Hypothalamus (tissue), 51 donors: Measurements from ENCODE around the gene LAMC1.
"Not testable (repeated sequence)": the region's sequence is repeated elsewhere in the genome, so short reads cannot be mapped to it uniquely, and the experiment has no call there.

Experiments
- DNase-seq, 51 donors: peaks; one replicate each; lab custom pipeline; 2025; lab: John Stamatoyannopoulos, UW

Gene LAMC1

DNA sequence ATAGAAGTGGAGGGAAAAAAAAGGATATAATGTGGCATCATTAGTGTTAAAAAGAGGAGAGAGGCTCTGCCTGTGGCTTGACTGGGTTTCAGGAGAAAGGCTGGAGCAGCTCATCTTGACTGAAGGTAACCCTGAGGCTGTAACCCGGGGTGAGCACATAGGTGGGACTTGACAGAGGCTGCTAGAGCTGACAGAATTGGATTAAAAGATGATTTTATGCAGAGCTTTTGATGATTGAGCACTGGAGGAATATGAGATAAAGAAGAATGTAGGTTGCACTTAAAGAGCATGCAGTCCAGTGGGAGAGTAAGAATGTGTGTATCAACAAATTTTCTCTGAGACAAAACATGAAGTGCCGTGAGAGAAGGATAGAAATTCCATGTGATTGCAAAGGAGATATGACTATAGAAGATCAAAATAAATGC, 17.3 kb downstream of the LAMC1 start:
- DNase-seq, result no peak

DNA sequence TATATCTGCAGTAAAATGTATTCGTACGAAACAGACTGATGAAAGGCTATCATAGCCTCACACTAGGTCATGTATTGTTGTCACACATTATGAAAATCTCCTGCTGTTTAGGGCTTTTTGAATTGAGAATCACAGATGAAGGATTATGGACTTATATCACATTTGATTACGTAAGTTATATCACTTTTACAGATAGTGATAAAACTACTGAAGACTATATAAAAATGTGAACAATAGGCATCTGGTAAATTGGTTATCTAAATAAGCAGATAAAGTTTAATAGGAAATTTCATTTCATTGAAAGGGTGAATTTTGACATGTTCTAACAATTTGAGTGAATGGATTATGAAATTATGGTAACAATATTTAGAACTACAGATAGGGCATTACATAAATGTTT, 20.0 kb downstream of the LAMC1 start:
- no peak for DNase-seq

DNA sequence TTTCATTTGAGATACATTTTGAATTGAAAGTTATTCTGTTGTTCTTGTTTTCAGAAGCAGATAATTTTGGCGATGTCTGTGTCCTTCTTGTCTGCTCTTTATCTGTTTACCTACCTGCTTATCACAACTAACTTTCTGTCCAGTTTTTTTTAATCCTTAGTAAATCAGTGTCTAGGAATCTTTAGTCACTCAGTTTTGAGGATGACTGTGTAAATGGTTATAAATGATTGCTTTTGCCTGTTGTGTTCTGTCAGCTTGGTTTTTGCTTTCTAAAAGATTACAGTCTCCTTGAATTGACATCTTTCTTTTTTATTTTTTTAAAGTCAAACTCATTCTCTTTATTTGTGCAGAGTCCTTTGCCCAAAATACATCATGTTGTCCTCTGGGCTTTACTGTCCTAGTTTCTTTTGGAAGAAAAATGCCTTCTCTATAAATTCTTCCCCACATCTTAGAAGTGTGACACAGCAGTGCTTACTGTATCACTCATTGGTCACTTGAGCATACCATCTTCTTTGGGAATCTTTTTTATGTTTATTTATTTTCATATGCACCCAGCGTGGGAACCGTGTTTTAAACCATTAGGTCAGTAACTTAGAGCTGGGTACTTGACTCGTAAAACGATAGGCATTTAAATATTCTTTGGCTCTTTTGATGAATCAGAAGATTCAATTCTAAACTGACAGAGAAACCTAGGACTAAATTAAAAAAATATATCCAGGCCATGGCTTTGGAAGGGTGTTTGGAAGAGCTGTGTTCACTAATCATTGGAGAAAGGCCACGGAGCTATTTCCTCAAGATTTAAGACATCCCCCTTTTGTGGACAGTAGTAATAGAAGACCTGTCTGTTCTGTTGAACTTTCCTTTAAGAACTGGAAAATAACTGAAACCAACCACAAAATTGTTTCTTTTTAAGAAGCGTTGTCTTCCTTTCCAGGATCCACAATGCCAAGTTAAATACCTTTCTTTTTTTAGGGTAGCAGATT, 20.9 kb downstream of the LAMC1 start:
- no peak for DNase-seq

DNA sequence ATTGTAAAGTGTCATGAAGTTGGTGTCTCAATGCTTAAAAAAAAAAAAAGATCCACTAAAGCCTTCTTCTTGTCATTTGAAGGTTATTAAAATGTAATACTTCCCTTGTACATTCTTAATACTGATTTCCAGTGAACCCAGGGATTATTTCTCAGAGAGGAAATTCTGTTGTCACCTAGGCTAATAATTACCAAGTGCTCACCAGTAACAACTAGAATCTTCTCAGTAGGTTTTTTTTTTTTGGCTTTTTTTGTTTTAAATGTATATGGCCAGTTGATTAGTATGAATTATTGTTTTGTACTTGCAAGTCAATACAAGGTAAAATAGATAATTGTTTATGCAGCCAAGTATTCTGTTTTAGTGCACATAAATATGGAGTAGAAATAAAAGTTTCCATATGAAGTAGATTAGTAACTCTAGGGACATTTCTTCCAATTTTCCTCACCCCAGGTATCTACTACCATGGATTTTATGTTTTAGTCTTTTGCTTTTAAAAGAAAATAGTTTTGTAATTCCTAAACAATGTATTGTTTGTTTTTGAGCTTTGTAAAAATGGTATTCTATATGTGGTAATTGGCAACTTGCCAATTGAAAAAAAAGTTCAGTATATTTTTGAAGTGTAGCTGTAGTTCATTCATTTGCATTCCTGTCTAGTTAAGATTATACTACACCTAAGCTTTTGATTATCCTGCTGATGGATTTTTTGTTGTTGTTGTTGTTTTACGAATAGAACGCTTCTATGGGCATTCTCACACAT, 21.9 kb downstream of the LAMC1 start:
- no peak for DNase-seq

DNA sequence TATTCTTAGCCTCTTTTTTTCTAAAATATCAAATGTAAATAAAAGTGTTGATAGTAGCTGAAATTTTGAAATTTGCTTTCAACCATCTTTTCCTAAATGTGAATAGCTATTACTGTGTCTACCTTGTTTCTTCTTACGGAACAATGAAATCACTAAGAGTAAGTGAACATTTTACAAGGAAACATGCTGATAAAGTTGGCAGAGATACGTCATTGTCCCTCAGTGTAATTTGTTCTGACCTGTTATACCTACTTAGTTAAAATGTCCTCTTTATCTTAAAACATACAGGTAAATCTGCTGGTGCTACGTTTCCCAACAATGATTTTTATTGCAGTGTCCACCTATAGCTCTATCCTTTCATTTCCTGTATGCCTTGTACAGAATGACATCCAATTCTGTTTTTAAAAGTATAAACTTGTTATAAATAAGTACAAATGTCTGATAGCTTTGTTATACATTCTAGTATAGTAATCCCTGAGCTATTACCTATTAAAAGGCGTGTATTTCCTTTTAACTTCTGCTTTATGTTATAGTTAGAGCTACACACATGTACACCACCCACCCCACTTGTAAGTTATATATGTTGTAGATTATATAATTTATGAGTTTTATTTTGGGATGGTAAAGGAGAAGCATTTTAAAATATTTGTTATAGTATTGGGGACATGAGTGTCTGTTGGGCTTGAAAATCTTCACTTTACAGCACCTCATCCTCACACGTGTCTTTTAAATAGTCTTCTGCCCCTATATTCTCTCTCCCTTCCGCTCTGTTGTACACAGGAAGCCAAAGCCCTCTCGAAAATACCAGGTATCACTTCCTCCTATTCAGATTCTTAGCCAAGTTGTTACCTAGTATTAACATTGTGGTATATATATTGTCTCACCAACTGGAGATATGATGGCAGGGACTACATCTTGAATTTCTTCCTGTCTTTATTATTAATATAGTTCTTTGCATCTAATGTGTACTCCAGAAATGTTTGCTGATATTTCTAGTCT, 25.2 kb downstream of the LAMC1 start:
- no peak for DNase-seq

DNA sequence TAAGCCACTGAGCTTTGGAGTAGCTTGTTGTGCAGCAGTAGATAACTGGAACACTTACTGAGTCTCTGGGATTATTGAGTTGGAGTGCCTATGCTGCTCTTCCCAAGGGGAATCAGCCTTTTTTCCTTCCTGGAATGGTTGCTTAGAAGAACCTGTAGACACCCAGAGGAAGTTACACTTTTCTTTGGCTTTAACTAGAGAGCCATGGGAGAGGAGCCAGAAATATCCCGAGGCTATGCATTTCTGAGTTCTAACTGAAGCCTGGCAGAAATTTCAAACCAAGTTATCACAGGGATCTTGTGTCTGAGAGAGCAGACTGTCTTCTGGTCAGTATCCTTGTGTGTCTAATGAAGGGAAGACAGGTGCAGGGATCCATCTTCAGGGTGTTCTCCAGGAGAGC, 28.3 kb downstream of the LAMC1 start:
- DNase-seq, result no peak

DNA sequence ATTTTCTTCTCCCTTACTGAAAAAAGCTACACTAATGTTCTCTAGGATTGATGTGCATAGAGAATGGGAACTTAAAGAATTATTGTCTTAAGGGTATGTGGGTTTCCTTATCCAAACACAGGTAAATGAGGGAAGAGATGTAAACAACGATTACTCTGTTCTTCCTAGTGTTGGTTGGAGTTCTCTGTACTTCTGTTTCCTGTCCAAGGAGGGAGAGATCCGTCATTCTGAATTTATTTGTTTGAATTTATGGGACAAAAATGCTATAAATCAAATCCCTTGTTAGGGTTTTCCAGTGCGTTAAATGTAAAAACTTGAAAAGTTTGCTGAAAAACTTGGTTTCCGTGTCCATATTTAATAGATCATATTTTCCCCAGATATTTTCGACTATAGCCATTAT, 29.6 kb downstream of the LAMC1 start:
- no peak for DNase-seq

DNA sequence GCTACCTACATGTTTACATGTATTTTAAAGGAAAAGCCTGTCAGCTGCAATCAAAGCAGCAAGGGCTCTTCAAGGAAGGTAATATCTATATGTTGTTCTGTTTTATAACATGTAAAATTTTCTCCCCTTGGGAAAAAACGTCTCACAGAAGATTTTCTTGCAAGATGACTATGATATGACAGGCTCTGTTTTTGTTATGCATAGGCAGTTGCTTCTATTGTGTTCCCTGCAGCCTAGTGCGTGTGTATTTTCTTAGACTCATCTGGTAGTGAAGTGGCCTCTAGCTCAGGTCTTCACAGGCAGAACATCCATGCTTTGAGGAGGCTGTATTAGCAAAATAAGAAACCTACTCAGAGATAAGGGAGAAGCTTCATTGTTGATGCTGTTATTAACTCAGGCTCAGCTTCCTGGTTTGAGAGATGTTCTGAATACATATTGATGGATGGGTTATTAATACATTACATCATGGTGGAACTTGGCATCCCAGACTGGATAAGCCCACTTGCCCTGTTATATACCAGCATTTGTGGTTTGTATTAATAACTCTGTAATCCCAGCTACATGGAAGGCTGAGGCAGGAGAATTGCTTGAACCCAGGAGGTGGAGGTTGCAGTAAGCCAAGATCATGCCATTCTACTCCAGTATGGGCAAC, 35.8 kb downstream of the LAMC1 start:
- DNase-seq, result no peak

DNA sequence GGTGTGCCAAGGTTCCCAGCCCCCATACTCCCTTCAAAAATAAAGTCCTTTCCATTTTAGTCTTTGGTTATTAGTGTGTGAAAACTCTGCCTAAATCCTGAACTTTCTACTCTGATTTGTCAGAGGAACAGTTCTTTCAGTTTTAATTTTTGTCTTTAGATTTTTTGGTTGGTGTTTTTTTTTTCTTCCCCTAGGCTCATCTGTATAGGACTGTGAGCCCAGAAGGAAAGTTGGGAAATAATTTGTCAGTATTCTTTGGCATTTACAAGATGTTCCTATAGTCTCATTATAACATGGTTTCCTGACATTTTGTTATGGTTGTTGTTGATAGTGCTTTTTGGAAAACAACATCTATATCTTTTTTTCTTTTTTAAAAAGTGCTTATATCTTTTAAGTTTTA, 38.0 kb downstream of the LAMC1 start:
- no peak for DNase-seq

DNA sequence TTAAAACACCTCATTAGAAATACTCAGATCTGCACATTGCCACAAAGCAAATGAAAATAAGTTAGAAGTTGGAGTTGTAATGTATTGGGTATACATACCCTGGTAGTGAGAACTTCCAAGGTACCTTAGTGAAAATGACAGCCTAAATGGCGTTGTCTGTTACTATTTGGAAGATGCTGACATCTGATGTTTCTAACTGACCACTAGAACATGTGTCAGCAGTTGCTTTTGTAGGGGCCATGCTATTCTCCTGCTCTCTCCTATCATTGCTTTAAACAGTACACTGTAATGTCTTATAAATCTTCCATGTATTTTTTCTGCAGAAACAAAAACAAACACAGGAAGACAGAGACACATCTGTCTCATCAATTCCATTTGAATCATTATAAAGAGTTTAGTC, 40.1 kb downstream of the LAMC1 start:
- DNase-seq, result no peak

DNA sequence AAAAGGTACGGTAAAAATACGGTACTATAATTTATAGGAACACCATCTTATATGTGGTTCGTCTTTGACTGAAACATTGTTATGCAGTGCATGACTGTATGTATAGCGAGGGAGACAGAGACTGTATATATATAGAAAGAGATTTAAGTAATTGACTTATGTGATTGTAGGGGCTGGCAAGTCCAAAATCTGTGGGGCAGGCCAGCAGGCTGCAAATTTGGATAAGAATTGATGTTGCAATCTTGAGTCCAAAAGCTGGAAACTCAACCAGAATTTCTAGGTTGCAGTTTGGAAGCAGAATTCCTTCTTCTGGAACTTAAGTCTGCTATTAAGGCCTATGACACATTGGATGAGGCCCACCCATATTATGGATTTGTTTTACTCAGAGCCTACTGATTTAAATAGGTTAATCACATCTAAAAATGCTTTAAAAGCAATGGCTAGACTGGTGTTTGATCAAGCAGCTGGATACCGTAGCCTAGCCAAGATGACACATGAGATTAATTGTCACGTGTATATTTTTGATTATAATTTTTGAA, 42.0 kb downstream of the LAMC1 start:
- no peak for DNase-seq

DNA sequence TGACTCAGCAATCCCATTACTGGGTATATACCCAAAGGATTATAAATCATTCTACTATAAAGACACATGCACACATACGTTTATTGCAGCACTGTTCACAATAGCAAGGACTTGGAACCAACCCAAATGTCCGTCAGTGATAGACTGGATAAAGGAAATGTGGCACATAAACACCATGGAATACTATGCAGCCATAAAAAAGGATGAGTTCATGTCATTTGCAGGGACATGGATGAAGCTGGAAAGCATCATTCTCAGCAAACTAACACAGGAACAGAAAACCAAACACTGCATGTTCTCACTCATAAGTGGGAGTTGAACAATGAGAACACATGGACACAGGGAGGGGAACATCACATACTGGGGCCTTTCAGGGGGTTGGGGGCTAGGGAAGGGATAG, 43.2 kb downstream of the LAMC1 start:
- DNase-seq, result not testable (repeated sequence)

DNA sequence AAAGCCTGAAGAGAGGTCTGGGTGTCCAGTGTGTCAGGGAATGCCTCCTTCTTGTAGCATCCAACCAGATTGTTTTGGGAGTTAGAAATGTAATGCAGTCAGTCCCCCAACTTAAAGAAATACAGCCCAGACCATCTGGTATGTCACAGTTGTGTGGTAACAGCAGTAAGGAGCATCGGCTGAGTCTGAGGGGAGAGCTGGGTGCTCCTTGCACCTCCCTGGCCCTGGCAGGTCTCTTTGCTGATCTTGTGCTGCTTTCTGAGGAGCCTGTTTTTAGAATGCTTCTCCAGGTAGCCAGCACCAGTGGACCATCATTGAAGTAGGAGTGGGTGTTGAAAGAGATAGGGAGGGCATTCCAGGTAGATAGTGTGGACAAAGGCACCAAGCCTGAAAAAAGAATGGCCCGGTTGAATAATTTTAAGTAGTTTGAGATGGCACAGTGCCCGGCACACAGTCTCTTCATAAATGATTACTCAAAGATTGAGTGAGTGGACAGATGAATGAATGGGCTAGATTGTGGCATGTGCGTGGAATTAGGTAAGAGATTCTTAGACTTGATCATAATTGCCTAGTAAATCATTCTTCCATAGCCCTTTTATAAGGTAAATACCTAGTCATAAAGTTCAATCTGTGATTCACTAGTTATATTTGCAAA, 46.5 kb downstream of the LAMC1 start:
- DNase-seq, result no peak

DNA sequence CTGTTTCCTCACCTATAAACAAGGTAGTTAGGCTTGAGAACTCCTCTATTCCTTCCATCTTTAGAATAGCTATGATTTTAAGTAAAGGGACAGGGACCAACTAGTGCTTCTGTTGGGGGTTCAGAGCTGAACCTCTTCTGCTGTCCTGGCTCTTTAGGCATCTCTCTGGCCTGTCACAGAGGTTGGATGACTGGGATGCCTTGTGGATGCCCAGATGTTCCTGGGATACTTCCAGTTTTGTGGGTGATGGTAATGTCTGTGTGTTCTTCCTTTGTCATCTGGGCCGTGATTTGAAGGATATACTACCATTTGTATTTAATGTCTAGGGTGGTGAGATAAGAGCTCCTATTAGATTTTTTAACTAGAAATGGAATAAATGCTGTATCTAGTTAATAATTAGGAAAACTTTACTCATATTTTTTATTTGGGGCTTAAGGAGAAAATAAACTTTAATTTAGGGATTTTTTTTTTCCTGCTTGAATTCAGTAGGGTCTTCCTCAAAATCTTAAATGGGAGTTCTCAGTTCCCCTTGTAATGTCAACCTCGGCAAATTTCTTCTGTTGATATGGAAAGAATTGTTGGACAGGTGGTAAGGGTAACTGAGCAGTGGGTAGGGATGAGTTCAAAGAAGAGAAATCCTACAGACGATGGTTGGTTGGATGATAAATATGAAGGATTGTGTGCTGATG, 47.2 kb downstream of the LAMC1 start:
- DNase-seq, result no peak

DNA sequence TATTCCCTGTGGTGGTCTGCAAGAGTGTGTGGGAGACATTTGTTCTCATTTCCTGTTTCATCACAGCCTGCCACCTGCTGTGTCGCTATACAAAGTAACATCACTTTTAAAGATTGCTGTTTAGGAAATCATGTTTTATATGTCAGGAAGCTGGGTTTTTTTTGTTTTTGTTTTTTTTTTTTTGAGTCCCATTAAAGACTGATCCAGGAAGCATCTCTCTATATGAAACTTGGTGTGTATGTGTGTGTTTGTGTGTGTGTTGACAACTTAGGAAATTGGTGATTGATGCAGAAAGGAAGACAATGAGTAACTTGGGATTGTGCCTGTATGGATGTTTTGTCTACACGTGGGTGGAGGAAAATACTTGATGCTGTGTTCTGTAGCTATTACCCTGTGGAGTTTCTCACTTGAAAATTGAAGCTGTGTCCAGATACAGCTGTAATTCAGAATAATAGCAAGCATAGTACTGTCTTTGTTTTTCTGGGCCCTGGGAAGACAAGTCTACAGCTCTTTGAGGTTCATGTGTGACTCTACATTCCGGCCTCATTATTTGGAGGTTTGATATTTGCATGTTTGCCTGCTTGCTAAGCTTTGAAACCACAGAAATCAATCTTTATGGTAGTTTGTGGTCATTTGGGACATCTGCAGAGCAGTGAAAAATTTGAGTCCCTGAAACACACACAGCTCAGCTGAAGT, 47.9 kb downstream of the LAMC1 start:
- no peak for DNase-seq

DNA sequence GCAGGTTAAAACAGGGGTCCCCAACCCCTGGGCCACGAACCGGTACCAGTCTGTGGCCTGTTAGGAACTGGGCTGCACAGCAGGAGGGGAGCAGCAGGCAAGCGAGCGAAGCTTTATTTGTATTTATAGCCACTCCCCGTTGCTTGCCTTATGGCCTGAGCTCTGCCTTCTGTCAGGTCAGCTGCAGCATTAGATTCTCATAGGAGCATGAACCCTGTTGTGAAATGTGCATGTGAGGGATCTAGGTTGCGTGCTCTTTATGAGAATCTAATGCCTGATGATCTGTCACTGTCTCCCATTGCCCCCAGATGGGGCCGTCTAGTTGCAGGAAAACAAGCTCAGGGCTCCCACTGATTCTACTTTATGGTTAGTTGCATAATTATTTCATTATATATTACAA, 49.4 kb downstream of the LAMC1 start:
- not testable (repeated sequence) for DNase-seq

DNA sequence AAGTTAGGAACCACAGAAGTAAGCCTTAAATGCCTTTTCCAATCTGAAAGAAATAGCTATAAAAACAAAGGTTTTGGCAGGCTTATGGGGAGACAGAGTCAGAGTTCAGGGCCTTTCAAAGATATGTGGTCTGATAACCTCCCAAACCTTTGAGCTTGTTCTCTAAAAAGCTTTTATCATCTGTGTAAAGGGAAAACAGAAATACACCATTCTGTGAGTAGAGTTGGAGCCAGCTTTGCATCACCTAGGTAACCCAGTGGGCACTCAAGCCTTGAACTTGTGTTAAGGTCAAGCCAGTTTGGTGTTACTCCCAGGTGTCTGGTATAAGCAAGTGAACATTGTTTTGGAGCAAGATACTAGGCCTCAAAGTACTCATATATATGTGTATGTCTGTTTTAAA, 50.1 kb downstream of the LAMC1 start:
- no peak for DNase-seq

DNA sequence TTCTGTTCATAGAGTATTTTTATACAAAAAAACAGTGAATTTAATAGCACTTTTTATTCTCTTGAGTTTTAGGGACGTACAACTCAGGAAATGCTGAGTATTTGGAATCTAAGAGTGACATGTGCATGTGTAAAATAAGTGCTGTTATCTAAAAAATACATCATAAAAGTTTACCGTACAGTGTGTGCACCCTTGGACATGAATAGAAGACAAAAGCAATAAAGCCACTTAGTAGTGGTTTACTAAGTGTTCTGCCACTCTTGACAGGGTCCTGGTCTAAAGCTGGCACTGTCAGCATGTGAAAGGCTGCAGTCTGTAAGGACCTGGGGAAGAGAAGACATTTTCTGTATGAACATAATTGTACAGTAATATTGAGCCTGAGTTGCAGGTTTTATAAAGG, 51.0 kb downstream of the LAMC1 start:
- DNase-seq, result no peak
